ENCODE measurements around the gene HSD11B1.

DNA sequence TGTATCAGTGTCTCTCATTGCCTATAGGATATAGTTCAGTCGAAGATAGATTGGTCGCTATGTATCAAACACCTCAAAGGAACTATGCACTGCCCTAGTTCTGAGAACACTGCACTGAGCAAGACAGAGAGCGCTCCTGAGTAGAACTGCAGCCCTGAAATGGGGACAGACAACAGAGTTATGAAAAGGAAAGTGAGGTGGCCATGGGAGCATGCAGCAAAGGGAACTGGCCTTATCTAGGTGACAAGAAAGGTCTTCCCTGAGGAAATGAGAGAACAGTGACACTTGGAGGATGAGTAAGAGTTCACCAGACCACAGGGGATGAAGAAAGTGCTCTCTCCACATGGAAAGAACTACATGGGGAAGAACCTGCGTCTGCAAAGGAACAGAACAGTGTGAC, 36.9 kb upstream of the HSD11B1 start:
- TF ChIP-seq, protein P1, sequence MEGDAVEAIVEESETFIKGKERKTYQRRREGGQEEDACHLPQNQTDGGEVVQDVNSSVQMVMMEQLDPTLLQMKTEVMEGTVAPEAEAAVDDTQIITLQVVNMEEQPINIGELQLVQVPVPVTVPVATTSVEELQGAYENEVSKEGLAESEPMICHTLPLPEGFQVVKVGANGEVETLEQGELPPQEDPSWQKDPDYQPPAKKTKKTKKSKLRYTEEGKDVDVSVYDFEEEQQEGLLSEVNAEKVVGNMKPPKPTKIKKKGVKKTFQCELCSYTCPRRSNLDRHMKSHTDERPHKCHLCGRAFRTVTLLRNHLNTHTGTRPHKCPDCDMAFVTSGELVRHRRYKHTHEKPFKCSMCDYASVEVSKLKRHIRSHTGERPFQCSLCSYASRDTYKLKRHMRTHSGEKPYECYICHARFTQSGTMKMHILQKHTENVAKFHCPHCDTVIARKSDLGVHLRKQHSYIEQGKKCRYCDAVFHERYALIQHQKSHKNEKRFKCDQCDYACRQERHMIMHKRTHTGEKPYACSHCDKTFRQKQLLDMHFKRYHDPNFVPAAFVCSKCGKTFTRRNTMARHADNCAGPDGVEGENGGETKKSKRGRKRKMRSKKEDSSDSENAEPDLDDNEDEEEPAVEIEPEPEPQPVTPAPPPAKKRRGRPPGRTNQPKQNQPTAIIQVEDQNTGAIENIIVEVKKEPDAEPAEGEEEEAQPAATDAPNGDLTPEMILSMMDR (IDR thresholded peaks at IDR 0.05; ENCODE audit: low read length): no peak
- no peak for TF ChIP-seq EZH2 (optimal IDR thresholded peaks at IDR 0.05; ENCODE audit: low read depth, low read length)
